ENCODE data around the gene KLRC2.
"Not testable (repeated sequence)": the region's sequence is repeated elsewhere in the genome, so short reads cannot be mapped to it uniquely, and the experiment has no call there.

Gene KLRC2

DNA sequence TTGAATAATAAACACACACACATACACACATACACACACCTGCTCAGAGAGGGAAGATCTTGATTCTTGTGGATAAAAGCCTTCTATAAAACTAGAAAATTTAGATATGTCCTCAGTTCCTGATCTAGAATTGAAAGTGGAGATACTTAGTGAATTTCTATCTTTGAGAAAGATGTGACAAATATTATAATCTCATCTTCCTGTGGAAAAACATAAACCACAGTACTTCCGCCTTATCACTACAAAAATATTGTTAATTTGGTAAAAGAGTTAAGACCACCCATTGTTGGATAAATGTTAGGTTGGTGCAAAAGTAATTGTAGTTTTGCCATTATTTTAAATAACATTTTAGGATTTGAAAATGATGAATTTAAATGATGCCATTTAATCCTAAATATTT is 45.9 kb downstream of the KLRC2 start, which contains the start of gene KLRK1:
Gene KLRK1, minus strand, starts transcription at position 138 of the 400 bp plus-strand sequence. CDS start 1,231 bp downstream, outside the sequence.
- no peak for DNase-seq (ENCODE audit: extremely low spot score)
- CTCF ChIA-PET: no interaction called here

DNA sequence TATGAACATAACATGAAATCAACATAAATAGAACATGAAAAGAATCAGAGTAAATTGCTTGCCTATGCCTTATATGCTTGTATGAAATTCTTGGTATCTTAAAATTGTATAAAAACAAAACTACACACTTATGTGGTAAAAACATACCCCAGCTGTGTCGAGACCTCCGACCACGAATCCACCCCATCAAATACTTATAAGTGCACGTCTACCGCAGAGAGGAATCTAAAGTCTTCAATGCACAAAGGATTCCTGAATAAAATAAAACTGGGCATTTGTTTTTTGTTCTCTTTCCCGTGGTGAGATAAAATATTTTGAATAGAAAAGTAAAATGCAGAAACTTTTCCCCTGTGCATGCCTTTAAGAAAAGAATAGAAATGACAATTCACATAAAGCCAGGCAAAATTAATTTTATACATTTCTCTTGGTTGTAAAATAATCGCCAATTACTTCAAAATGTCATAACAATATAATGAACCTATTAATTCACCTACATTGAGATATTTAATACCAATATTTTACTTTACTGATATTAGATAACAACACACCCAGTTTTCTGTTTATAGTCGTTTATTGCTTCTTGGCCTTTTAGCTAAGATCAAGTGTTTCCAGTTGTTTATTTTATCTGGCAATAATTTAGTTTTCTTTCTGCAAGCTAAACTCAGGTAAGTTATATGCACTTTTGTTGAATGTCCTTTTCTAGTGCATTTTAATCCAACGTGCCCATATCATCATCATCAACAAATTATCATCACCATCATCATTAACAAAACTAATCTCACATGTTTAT is 47.0 kb downstream of the KLRC2 start:
- TF ChIP-seq, protein P1, sequence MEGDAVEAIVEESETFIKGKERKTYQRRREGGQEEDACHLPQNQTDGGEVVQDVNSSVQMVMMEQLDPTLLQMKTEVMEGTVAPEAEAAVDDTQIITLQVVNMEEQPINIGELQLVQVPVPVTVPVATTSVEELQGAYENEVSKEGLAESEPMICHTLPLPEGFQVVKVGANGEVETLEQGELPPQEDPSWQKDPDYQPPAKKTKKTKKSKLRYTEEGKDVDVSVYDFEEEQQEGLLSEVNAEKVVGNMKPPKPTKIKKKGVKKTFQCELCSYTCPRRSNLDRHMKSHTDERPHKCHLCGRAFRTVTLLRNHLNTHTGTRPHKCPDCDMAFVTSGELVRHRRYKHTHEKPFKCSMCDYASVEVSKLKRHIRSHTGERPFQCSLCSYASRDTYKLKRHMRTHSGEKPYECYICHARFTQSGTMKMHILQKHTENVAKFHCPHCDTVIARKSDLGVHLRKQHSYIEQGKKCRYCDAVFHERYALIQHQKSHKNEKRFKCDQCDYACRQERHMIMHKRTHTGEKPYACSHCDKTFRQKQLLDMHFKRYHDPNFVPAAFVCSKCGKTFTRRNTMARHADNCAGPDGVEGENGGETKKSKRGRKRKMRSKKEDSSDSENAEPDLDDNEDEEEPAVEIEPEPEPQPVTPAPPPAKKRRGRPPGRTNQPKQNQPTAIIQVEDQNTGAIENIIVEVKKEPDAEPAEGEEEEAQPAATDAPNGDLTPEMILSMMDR (IDR thresholded peaks at IDR 0.05; ENCODE audit: control extremely low read depth, extremely low read depth, low read depth, missing control alignments): no peak
- CTCF ChIA-PET: no interaction called here
- DNase-seq (ENCODE audit: extremely low spot score): no peak
- POLR2A ChIA-PET: no interaction called here

More for the DNA sequence above, 45.9 kb downstream of the KLRC2 start, which contains the start of gene KLRK1:
- TF ChIP-seq, protein P1 (IDR thresholded peaks at IDR 0.05; ENCODE audit: control extremely low read depth, extremely low read depth, low read depth, missing control alignments): no peak
- POLR2A ChIA-PET: no interaction called here

DNA sequence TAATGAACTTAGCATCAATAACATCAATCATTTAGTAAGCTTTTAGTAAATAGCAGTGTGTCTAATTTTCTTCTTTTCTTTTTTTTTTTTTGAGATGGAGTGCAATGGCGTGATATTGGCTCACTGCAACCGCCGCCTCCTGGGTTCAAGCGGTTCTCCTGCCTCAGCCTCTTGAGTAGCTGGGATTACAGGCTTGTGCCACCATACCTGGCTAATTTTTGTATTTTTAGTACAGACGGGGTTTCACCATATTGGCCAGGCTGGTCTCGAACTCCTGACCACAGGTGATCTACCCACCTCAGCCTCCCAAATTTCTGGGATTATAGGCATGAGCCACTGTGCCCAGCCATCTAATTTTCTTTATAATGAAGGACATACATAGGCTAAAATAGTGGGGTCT is 48.3 kb downstream of the KLRC2 start:
- CTCF ChIA-PET; DNase-seq (ENCODE audit: extremely low spot score); POLR2A ChIA-PET: not testable (repeated sequence)

DNA sequence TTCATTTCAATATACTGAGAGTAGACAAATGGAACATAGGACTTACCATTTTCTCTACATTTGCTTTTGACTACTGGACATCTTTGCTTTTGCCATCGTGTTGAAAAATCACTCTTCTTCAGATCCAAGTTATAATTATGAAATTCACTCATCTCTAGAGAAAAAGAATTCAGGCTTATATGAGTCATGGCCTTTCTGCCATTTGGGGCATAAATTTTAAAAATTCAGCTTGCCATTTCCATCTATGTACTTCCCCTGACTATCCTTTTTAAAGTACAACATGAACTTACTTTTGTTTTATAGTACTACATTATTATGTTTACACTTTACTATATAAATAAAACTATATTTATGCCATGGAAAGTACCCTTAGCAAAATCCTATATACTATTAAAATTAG is 49.0 kb downstream of the KLRC2 start:
- TF ChIP-seq, protein P1 (IDR thresholded peaks at IDR 0.05; ENCODE audit: control extremely low read depth, extremely low read depth, low read depth, missing control alignments): no peak
- DNase-seq (ENCODE audit: extremely low spot score): no peak
- CTCF ChIA-PET: no interaction called here
- POLR2A ChIA-PET: no interaction called here

DNA sequence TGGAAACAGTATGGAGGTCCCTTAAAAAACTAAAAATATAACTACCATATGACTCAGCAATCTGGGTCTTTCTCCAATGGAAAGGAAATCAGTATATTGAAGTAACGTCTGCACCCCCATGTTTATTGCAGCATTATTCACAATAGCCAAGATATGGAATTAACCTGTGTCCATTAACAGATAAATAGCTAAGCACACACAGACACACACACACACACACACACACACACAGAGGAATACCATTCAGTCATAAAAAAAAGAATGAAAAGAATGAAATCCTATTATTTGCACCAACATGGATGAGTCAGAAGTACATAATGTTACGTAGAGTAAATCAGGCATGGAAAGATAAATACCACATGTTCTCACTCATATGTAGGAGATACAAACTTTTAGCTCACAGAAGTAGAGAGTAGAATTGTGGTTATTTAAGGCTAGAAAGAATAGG is 50.6 kb downstream of the KLRC2 start:
- DNase-seq (ENCODE audit: extremely low spot score): no peak
- CTCF ChIA-PET: interaction anchor here (0.9 to 1.7 kb wide), 3 partner anchors 11 to 24 kb away, joined by 3 to 5 read pairs (median 4); partner anchors contain the start of gene KLRC4
- POLR2A ChIA-PET: no interaction called here
- TF ChIP-seq, protein P1 (IDR thresholded peaks at IDR 0.05; ENCODE audit: control extremely low read depth, extremely low read depth, low read depth, missing control alignments): no peak

DNA sequence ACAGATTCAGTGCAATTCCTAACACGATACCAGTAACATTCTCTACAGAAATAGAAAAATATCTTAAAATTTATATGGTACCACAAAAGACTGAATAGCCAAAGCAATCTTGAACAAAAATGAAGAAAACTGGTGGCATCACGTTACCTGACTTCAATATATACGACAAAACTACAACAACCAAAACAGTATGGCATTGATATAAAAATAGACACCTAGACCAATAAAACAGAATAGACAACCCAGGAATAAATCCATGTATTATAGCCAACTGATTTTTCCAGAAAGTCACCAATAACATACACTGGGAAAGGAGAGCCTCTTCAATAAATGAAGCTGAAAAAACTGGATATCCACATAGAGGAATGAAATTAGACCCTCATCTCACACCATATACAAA is 51.6 kb downstream of the KLRC2 start:
- POLR2A ChIA-PET: no interaction called here
- DNase-seq (ENCODE audit: extremely low spot score): no peak
- CTCF ChIA-PET: interaction anchor here (1.7 kb wide), 1 partner anchor 10 kb away, joined by 5 read pairs; no protein-coding TSS in a partner anchor
- TF ChIP-seq, protein P1 (IDR thresholded peaks at IDR 0.05; ENCODE audit: control extremely low read depth, extremely low read depth, low read depth, missing control alignments): no peak

DNA sequence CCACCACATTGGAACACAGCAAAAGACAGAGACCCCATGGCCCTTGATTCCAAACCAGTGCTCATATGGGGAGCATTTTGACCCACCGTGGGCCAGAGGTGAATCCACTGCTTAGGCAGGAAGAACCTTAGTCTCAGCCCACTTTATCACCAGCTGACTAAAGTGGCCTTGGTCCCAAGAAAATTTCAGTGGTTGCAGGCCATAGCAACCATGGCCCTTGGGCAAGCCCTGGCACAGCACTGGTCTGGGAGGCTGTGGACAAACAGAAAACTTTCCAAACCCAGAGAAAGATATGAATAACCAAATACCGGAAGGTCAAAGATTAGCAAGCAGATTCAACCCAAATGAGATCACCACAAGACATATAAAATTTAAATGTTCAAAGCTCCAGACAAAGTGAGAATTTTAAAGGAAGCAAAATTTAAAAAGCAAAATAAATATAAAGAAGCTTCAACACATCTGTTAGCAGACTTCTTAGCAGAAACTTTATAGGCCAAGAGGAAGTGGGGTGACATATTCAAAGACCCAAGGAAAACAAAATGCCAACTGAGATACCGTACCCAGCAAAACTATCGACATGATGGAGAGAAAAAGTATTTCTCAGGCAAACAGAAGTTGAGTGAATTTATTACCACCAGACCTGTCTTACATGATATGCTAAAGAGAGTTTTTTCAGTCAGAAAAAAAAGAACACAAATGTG is 53.7 kb downstream of the KLRC2 start:
- TF ChIP-seq, protein P1 (IDR thresholded peaks at IDR 0.05; ENCODE audit: control extremely low read depth, extremely low read depth, low read depth, missing control alignments): no peak
- POLR2A ChIA-PET: no interaction called here
- CTCF ChIA-PET: interaction anchor here (1.1 kb wide), 1 partner anchor 10 kb away, joined by 3 read pairs; no protein-coding TSS in a partner anchor
- no peak for DNase-seq (ENCODE audit: extremely low spot score)

All from GM10248 (cell line).